Esophagus muscularis mucosa (tissue), 3 donors: Measurements from ENCODE around the gene KRCC1.

Experiments used
- POLR2A ChIP-seq: fragments of 450-650 bp; IDR thresholded peaks from one replicate; pipeline ENCODE4 v1.6.1; 2017; ENCODE audit warnings: antibody characterized with exemption, moderate library complexity, mild to moderate bottlenecking, low read depth
- TF ChIP-seq, protein P1 (sequence below), 3 experiments: fragments of 200-600 bp in 2 of 3; fragments of 450-650 bp in 1 of 3; sonication (generic) in 2 of 3; IDR thresholded peaks; one replicate each; pipeline ENCODE4 v1.5.1; 2017 to 2019; ENCODE audit warnings: antibody characterized with exemption in 3 of 3, mild to moderate bottlenecking in 2 of 3, moderate library complexity in 1 of 3

- TF ChIP-seq, protein P1, sequence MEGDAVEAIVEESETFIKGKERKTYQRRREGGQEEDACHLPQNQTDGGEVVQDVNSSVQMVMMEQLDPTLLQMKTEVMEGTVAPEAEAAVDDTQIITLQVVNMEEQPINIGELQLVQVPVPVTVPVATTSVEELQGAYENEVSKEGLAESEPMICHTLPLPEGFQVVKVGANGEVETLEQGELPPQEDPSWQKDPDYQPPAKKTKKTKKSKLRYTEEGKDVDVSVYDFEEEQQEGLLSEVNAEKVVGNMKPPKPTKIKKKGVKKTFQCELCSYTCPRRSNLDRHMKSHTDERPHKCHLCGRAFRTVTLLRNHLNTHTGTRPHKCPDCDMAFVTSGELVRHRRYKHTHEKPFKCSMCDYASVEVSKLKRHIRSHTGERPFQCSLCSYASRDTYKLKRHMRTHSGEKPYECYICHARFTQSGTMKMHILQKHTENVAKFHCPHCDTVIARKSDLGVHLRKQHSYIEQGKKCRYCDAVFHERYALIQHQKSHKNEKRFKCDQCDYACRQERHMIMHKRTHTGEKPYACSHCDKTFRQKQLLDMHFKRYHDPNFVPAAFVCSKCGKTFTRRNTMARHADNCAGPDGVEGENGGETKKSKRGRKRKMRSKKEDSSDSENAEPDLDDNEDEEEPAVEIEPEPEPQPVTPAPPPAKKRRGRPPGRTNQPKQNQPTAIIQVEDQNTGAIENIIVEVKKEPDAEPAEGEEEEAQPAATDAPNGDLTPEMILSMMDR (IDR thresholded peaks at IDR 0.05) = no peak
- no peak for TF ChIP-seq POLR2A
Observed at GRCh38 chr2:88074854-88075292, 19.3 kb upstream of the KRCC1 start.
